NCI-H187 treated with DMSO at 0.1 percent for 48 hours (cell line): ENCODE data around the gene RHBDD3.
A peak's percentile ranks its signal among the peaks of the same experiment; 100 is the strongest.

Experiments used
- DNase-seq: peaks from one replicate; lab custom pipeline; 2025; lab: John Stamatoyannopoulos, UW

Gene RHBDD3

DNA sequence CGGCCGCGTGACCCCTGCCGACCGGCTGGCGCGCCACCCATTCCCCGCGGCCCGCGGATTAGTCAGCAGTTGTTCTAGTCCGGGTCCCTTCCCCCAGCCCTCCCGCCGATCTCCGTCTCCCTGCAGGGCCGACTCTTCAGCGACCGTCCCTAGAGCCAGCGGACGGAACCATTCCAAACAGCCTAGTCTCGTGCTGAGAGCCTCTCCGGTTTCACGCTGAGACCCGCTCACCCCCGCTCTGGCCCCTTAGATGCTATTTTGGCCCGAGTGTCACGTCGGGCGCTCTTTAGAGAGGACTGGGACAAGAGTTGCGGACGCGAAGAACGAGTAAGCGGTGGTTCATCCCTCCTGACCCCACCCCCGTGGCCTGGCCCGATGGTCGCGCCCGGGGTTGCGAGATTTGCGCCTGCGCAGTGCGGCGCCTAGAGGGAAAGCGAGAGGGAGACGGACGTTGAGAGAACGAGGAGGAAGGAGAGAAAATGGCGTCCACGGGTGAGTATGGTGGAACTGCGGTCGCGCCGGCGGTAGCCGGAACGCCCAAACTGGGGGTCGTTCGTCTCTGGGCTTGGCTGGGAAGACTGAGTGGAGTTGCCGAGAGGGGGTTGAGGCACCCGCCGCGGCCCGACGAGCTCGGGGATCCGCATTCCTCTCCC, at the start of gene RHBDD3, which contains the start of gene EWSR1:
RHBDD3 (minus strand) TSS at position 124 of the 653 bp plus-strand sequence. CDS start 2,355 bp downstream, outside the sequence.
EWSR1 (plus strand) TSS at position 411 of the 653 bp plus-strand sequence; CDS start at position 480, 69 bp downstream.
- peak; percentile 44 for DNase-seq

DNA sequence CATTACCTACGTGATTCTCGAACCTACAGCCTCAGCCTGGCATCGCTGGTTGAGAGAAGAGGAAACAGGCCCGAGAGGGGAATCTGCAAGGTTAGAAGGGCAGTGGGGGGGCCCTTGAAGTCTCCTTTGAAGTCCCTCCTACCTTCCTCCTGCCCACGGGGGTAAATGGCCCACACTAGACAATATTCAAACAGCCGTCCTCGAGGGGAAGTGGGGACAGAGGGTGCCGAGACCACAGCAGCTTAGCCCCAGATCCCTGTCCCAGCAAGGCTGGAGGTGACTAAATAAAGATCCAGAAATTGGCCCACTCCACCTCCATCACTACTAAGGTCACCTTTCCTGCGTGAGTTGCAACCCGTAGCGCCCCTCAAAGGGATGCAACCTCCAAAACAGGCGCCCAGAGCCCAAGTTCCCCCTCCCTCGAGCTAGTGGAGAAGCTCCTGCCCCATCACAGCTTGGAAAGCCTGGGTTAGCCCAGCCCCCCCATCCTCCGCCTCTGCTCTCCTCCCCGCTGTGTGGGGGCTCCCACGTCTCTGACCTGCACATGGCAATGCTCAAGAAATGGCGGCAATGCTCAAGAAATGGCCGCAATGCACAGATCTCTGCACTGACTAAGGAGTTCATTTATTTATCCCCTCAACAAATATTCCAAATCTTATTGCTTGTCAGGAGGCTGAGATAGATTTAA, 48.5 kb upstream of the RHBDD3 start:
- no peak for DNase-seq

DNA sequence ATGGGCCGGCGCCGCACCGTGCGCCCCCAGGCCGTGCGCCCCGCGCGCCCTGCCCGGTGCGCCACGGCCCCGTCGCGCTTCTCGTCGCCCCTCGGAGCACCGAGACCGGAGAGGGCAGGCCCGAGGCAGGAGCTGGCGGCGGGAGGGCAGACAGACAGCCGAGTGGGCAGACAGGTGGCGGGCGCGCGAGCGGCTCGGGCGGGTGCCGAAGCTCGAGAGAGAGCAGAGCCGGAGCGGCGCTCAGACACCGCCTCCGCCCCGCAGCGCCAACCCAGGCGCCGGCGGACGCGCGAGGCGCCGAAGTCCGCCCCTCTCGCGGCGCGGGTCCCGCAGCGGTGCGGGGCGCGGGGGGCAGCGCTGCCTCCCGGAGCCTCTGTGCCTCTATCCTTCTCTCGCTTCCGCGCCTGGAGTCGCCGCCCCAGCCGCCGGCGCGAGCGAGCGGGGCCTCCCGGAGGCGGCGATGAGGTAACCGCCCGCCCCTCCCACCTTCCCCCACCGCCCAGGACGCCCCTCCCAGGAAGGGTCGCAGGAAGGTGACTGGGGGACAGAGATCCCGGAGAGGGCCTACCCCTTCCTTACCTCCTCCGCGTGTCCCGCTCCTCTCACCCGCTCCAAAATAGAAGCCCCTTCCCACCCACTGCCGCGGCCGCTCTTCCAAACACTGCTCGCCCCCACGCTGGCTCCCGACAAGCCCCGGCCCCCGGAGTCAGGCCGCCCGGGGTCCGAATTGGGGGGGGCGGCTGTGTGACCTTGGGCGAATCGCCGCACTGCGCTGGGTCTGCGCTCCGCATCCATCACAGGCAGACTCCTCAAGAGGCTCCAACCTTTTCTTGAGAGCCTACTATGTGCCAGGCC, 47.7 kb upstream of the RHBDD3 start, which contains the start of gene RASL10A:
RASL10A (minus strand) TSS at position 412 of the 855 bp plus-strand sequence. CDS start 451 bp downstream, outside the sequence.
- DNase-seq = no peak

DNA sequence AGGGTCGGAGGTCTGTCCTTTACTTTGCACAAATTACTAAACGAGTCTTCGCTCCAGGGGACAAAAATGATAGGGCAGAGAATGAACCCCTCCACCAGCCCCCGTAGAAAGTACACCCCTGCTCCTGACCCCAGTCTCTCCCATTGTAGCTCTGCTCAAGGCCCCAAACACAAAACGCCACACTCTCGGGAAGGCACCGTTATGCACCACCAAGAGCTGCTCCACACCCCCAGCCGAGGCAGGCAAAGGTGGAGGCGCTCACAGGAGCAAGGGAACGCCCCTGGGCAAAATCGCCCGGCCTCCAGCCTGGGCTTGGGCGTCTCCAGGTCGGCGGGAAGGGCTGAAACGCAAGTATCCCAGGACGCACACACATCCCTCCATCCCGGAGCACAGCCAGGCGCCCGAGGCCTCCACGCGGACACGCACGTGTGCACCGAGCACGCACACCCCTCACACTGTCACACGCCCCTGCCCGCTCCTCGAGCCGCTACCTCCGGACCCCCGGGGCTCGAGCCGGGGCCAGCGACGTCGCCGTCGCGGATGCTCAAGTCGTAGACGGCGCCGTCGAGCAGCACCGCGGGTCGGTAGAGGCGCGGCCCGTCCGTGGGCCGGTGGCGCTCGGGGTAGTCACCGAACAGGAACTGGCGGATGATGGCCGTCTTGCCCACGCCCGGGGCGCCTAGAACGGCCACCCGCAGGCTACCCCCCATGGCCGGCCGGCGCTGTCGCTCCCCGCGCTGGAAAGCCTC, 46.9 kb upstream of the RHBDD3 start:
- no peak for DNase-seq

DNA sequence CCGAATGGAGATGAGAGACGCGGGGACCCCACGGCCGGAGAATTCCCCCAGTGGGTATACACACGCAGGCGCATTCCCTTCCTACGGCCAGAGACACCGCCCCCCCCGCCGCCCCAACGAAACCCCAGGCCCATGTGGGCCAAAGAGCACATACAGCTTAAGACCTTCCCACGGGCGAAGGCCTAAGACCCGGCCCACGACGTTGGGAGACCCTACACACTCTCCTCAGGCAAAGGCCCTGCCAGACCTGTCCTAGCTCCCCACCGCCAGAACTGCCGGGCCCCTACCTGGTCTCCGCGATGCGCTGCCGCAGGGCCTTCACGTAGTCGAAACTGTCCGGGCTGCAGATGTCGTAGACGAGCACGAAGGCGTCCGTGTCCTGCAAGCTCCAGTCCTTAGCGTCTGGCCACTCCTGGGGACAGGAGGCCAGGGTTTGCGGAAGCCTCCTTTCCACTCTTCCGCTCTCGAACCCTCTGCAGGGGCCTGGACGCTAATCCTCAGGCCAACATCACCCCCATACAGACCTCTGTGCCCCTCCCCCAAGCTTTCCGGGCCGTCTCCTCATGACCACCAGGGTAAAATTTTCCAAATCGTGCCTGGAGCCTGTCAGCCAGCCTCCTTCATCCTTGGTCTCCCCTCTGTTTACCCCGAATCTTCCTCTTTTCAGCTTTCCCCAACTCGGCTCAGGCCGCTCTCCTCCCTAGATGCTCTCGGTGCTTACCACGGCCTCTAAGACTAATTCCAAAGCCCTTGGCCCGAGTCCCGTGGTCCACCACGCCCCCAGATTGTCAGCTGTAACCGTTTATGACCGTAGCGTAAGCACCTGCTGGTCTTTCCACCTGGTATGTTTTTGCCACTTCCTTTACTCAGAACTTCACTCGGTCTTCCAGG, 46.0 kb upstream of the RHBDD3 start:
- DNase-seq = no peak

DNA sequence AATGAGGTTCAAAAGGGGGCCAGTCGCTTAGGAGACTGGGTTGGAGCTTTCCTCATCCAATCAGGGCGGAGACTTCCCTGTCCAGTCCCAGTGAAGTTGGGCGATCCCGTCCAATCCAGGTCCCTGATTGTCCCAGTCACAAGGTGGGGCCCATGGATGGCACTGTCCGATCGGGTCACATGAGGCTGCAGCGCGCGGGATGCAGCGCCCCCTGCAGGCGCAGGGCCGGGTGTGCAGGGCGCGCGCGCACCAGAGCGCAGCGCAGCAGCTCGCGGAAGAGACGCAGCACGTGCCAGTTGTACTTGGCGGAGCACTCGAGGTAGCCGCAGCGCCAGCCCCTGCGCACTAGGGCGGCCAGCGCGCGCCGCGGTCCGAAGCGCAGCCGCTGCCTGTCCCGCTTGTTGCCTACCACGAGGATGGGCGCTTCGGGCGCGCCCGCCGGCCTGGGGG, 45.4 kb upstream of the RHBDD3 start:
- no peak for DNase-seq

DNA sequence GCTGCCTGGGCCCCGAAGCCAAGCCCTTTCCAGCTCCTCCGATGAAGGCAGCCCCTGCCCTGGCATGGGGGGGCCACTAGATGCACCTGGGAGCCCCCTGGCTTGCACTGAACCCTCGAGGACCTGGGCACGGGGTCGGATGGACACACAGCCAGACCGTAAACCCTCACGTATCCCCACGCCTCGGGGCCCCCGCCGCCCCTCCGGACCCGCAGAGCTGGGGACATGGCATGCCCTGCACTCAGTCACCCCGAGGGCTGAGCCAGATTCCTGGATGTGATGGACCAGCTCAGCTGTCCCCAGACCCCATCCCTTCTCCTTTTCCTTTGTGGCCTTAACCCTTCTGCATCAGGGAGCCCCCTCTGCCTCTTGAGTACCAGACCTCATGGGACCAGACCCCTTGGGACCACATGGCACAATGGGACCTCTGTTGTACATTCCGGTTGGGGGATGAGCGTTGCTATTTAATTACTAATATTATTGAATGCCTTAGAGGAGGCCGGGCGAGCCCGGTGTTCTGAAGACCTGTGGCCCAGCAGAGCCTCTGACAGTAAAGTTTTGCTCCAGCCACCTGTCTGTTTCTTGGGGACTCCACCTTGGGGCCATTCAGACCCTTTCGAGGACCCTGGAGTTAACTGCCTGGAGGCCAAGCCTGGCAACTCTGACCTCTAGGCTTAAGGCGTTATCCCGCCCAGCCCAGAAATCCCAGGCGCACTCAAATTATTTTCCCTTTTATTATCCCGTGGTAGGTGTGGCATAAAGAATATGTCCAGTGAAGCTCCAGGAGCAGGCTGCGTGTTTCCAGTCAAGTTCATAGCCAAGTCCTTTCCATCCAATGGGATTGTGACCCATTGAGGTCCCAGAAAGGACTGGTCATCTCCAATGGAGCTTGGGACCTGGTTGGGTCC, 44.7 kb upstream of the RHBDD3 start:
- DNase-seq = no peak

DNA sequence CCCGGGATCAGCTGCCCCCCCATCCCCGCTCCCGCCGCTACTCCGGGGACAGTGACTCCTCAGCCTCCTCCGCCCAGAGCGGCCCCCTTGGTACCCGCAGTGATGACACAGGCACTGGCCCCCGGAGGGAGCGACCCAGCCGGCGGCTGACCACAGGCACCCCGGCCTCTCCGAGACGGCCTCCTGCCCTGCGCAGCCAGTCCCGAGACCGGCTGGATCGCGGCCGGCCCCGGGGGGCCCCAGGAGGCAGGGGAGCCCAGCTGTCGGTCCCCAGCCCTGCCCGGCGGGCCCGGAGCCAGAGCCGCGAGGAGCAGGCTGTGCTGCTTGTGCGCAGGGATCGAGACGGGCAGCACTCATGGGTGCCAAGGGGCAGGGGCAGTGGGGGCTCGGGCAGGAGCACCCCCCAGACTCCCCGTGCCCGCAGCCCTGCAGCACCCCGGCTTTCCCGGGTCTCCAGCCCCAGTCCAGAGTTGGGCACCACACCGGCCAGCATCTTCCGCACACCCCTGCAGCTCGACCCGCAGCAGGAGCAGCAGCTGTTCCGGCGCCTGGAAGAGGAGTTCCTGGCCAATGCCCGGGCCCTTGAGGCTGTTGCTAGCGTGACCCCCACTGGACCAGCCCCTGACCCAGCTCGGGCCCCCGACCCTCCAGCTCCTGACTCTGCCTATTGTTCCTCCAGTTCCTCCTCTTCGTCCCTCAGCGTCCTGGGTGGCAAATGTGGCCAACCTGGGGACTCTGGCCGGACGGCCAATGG, 43.9 kb upstream of the RHBDD3 start:
- DNase-seq = no peak

DNA sequence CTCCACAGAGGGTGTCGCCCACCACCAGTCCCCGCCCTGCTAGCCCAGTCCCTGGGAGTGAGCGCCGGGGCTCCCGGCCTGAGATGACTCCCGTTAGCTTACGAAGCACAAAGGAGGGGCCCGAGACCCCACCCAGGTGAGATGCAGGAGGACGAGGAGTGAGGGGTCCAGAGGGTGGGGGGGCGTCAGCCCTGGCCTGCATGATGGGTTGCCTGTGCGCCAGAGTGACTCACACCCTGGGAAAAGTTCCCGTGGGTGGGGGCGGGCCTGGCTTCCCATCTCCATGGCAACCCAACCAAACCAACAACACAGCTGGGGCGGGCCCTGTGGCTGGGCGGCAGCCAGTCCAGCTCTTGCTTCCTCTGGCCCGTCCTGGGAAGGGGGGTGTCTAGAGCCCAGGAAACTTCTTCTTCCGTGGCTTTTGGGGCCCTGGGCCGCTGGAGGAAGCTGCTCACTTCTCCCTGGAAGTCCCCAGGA, 43.1 kb upstream of the RHBDD3 start:
- no peak for DNase-seq

DNA sequence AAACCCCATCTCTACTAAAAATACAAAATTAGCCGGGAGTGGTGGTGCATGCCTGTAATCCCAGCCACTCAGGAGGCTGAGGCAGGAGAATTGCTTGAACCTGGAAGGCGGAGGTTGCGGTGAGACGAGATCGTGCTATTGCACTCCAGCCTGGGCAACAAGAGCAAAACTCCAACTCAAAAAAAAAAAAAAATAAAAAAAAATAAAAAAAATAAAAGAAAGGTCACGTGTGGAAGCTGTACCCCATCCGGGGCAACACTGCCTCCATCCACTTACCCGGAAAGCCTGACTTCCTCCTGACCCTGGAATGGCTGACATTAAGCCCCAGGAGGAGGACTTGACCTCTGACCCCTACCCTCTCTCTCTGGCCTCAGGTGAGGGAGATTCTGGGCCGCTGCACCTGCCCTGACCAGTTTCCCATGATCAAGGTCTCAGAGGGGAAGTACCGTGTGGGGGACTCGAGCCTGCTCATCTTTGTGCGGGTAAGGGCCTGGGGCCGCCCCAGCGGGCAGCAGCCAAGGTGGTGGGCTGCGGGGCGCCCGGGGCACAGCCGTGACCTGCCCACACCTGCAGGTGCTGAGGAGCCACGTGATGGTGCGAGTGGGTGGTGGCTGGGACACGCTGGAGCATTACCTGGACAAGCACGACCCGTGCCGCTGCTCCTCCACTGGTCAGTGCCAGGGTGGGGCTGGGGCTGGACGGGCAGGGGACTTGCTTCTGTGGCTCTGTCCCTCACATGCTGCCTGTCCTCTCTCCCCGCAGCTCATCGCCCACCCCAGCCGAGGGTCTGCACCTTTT, 42.5 kb upstream of the RHBDD3 start:
- DNase-seq = no peak

DNA sequence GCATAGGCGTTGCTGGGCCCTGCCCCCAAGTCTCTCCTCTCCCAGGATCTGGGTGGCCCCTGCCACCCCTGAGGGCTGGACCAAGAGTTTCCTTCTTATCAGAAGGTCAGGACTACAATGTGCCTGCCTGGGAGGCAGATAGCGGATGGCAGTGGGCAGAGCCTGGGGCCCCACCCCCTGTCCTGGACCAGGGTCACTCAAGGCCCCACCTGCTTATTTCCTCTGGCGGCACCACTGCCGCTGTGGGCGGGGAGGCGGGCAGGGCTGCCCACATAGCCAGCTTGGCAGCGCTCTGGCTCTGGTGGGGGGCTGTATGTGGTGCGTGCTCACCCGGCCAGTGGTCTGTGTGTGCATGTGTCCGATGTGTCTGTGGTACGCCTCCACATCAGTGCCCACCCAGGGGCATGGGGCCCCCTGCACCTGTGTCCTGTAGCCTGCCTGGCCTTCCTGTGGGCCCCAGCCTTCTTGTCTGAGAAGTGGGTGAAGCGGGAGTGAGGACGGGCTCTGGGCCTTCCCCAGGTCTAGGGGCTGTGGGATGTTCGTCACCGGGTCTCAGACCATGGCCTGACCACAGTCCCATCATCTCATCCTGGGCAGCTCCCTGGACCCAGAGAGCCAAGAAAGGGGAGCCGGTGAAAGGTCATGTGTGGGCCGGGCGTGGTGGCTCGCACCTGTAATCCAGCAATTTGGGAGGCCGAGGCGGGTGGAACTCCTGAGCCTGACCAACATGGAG, 41.7 kb upstream of the RHBDD3 start:
- DNase-seq = no peak

DNA sequence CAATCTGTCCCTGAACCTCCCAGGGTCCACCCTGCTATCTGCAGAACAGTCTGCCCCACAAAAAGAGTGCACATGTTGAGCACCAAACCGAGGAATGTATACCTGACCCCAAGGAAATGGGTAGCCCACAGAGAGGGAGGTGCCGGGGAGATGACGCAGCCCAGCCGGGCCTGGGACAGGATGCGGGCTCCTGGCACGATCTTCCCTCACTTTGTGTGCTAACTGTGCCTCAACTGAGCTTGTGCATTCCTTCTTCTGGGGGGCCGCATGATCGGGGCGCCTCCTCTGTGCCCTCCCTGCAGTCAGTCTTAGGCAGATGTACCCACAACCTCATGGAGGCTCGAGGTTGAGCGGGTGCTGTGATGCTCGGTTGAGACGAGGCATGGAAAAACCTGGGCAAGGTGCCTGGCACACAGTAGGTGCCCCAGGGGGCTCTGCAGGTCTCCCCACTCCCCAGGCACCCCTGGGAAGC, 41.0 kb upstream of the RHBDD3 start:
- no peak for DNase-seq

DNA sequence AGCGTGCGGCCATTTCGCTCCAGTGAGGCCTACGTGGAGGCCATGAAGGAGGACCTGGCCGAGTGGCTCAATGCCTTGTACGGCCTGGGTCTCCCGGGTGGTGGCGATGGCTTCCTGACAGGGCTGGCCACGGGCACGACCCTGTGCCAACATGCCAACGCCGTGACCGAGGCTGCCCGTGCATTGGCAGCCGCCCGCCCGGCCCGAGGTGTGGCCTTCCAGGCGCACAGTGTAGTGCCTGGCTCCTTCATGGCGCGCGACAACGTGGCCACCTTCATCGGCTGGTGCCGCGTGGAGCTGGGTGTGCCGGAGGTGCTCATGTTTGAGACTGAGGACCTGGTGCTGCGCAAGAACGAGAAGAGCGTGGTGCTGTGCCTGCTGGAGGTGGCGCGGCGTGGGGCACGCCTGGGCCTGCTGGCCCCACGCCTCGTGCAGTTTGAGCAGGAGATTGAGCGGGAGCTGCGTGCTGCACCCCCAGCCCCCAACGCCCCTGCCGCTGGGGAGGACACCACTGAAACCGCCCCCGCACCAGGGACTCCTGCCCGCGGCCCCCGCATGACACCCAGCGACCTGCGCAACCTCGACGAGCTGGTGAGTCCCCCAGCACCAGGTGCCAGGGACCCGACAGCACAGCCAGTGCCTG, 40.5 kb upstream of the RHBDD3 start:
- DNase-seq = no peak

DNA sequence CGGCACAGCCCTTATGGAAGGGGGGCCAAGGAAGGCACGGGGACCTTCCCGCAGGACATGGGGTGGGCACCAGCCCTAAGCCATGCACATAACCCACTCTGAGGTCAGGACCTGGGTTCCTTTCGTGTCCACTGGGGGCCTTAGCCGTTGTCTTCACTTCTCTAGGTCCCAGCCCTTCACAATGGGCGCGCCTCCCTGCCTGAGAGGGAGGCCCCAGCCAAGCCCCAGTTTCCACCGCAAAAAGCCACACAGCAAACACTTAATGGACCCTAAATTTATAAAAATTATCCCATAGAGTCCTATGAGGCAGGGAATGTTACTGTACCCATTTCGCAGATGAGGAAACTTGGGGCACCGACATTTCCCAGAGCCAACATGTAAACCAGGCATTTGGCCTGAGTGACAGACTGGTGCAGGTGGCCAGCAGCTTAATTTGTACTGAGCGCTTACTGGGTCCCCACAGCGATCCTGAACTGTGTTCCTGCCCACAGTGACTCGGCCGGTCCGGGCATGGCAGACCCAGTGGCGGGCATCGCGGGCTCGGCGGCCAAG, 39.9 kb upstream of the RHBDD3 start:
- no peak for DNase-seq

DNA sequence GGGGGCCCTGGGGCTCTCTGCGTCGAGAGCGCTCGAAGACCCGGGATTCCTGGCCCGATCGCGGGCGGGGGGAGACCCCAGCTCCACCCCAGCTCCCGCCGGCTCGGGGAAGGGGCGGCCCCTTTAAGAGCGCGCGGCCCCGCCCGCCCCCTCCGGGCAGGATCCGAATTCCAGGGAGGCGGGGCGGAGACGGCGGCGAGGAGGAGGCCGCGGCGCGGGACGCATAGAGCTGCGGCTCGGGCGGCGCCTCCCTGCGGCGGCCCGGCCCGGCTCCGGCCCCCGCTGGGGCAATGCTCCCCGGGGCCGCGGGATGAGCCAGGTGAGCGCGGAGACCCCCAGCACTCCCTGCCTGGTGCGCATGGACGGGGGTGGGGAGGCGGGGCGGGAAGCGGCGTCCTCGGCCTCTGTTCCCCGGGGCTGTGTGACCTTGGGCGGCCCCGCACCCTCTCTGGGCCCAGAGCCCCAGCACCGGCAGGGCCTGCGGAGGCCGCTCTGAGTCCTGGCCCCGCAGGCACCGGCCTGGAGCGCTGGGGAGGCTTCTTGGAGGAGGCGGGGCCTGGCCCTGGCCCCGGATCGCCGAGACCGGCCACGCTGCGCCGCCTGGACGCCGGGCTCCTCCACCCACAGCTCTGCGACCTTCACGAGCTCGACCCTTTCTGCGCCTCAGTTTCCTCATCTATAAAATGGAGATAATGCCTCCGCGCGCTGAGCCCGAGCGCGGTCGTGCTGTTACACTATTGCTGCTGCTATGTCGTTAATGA, 39.2 kb upstream of the RHBDD3 start:
- no peak for DNase-seq
